Upper lobe of left lung (tissue), 4 donors: ENCODE data around the gene CEP95.

Experiments used
- EP300 ChIP-seq, 4 donors: sonication (generic); formaldehyde crosslinking; IDR thresholded peaks; one replicate each; pipeline ENCODE4 v1.5.1; 2017; ENCODE audit warnings: antibody characterized with exemption in 4 of 4, control low read depth in 2 of 4
- POLR2A ChIP-seq, 4 donors: fragments of 450-650 bp; IDR thresholded peaks; one replicate each; pipeline ENCODE4 v1.5.1; 2016 to 2017; ENCODE audit warnings: antibody characterized with exemption in 4 of 4, mild to moderate bottlenecking in 2 of 4
- POLR2AphosphoS5 ChIP-seq, 2 donors: sonication (generic); formaldehyde crosslinking; IDR thresholded peaks; one replicate each; pipeline ENCODE4 v1.5.1; 2017; ENCODE audit warnings: antibody characterized with exemption in 2 of 2
- TF ChIP-seq, protein P1 (sequence below), 6 experiments: fragments of 450-650 bp in 4 of 6; fragments of 200-600 bp in 2 of 6; sonication (generic) in 2 of 6; IDR thresholded peaks; one replicate each; pipeline ENCODE4 v1.5.1; 2016 to 2019; ENCODE audit warnings: antibody characterized with exemption in 6 of 6

DNA sequence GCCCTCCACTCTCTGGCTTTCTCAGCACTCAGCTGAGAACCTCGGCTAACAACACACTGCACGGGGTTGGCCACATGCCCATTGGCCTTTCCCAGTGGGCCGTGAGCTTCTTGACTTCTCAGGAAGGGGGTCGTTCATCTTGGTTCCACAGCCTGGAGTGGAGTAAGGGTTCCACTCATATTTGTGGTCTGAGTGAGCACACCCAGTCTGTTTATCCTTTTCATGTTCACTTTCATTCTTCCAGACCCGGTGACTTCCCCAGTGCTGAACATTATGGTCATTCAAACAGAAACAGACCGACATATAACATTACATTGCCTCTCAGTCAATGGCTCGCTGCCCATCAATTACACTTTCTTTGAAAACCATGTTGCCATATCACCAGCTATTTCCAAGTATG, 49.6 kb upstream of the CEP95 start:
- TF ChIP-seq EP300 (IDR thresholded peaks at IDR 0.05): no peak
- TF ChIP-seq POLR2AphosphoS5 (IDR thresholded peaks at IDR 0.05): no peak
- TF ChIP-seq POLR2A (IDR thresholded peaks at IDR 0.05): no peak
- TF ChIP-seq, protein P1, sequence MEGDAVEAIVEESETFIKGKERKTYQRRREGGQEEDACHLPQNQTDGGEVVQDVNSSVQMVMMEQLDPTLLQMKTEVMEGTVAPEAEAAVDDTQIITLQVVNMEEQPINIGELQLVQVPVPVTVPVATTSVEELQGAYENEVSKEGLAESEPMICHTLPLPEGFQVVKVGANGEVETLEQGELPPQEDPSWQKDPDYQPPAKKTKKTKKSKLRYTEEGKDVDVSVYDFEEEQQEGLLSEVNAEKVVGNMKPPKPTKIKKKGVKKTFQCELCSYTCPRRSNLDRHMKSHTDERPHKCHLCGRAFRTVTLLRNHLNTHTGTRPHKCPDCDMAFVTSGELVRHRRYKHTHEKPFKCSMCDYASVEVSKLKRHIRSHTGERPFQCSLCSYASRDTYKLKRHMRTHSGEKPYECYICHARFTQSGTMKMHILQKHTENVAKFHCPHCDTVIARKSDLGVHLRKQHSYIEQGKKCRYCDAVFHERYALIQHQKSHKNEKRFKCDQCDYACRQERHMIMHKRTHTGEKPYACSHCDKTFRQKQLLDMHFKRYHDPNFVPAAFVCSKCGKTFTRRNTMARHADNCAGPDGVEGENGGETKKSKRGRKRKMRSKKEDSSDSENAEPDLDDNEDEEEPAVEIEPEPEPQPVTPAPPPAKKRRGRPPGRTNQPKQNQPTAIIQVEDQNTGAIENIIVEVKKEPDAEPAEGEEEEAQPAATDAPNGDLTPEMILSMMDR (IDR thresholded peaks at IDR 0.05): no peak
